Measurements from ENCODE around the gene CNFN.

Gene CNFN

GRCh38 chr19:42375415-42376176 lies 14.5 kb downstream of the CNFN start:
- TF ChIP-seq, protein P1, sequence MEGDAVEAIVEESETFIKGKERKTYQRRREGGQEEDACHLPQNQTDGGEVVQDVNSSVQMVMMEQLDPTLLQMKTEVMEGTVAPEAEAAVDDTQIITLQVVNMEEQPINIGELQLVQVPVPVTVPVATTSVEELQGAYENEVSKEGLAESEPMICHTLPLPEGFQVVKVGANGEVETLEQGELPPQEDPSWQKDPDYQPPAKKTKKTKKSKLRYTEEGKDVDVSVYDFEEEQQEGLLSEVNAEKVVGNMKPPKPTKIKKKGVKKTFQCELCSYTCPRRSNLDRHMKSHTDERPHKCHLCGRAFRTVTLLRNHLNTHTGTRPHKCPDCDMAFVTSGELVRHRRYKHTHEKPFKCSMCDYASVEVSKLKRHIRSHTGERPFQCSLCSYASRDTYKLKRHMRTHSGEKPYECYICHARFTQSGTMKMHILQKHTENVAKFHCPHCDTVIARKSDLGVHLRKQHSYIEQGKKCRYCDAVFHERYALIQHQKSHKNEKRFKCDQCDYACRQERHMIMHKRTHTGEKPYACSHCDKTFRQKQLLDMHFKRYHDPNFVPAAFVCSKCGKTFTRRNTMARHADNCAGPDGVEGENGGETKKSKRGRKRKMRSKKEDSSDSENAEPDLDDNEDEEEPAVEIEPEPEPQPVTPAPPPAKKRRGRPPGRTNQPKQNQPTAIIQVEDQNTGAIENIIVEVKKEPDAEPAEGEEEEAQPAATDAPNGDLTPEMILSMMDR (IDR thresholded peaks at IDR 0.05; ENCODE audit: low read depth, low read length), result no peak
- DNase-seq, result no peak
- Histone ChIP-seq H3K4me3 (ENCODE audit: low read depth, low read length) (no peak overlapping the region), H3K4me1 (no peaks in the 10 kb centered on the region), H3K27me3 (peaks cover 8% of the 10 kb centered on the region), H3K9me3 (no peaks in the 10 kb centered on the region), H3K36me3 (peaks cover 3% of the 10 kb centered on the region)

DNA sequence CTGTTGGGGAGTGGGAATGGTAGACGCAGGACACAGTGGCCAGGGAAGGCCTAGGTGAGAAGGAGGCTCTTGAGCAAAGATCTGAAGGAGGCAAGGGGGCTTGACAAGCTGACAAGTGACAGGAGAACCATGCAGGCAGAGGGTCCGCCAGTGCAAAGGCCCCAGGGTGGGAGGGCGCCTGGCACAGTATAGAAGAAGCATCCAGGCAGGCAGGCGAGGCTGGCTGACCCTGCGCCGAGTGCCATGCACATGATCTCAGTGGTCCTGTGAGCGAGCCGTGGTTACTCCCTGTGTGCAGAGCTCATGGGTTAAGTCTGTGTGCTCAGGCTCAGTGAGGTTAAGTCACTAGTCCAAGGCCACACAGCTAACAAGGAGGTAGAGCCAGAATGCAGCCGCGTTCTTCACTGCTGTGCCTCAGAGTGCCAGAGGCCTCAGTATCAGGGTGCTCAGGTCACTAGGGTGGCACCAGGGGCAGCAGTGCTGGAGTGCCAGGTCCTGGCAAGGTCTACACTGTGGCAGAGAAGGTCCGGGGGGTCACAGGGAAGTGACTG lies 15.2 kb downstream of the CNFN start:
- 0 out of 2 replicates have a peak, but pooled peaks cover 3% of the 10 kb centered on the region for H3K27me3 ChIP-seq
- no peaks in the 10 kb centered on the region for H3K4me1 ChIP-seq
- H3K9me3 ChIP-seq, result no peaks in the 10 kb centered on the region
- TF ChIP-seq, protein P1 (IDR thresholded peaks at IDR 0.05; ENCODE audit: low read depth, low read length), result no peak
- no peak overlapping the region for H3K4me3 ChIP-seq (ENCODE audit: low read depth, low read length)
- DNase-seq, result no peak
- H3K36me3 ChIP-seq, result peaks cover 3% of the 10 kb centered on the region

DNA sequence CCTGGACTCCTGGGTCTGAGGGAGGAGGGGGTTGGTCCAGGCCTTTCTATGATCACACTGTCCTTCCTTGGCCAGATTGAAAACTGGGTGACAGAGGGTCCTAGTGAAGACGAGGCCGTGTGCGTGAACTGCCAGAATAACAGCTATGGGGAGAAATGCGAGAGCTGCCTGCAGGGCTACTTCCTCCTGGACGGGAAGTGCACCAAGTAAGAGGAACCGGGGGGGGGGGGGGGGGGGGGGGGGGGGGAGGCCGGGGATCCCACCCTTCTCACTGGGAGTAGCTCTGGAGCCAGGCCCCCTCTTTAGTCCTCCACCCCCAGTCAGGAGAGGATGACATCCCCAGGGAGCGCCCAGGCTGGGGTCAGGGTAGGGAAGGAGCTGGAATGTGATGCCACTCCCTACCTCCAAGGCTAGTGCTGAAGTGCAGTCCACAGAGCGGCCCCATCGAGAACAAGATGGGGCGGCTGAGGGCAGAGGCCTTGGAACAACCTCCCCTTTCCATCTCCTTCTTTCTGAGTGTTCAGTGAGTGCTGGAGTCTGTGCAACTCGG lies 19.4 kb downstream of the CNFN start:
- no peak overlapping the region for H3K4me3 ChIP-seq (ENCODE audit: low read depth, low read length)
- H3K36me3 ChIP-seq, result peaks cover 3% of the 10 kb centered on the region
- no peaks in the 10 kb centered on the region for H3K27me3 ChIP-seq
- H3K4me1 ChIP-seq, result no peaks in the 10 kb centered on the region
- H3K9me3 ChIP-seq, result no peaks in the 10 kb centered on the region
- DNase-seq, result no peak
- TF ChIP-seq, protein P1 (IDR thresholded peaks at IDR 0.05; ENCODE audit: low read depth, low read length), result no peak

DNA sequence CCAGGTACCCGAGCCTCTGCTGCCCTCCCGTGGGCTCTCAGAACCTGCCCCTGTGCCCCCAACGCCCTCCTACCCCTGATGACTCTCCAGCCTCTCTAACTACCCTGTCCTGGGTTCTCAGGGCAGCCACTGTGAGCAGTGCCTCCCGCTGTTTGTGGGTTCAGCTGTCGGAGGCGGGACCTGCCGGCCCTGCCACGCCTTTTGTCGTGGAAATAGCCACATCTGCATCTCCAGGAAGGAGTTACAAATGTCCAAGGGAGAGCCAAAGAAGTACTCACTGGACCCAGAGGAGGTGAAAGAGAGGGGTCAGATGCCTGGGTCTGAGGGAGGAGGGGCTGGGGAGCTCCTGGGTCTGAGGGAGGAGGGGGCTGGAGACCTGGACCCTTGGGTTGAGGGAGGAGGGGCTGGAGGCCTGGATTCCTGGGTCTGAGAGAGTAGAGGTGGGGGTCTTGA lies 20.0 kb downstream of the CNFN start:
- Histone ChIP-seq H3K27me3 (no peaks in the 10 kb centered on the region), H3K4me3 (ENCODE audit: low read depth, low read length) (no peak overlapping the region), H3K4me1 (no peaks in the 10 kb centered on the region), H3K36me3 (peaks cover 3% of the 10 kb centered on the region), H3K9me3 (no peaks in the 10 kb centered on the region)
- TF ChIP-seq, protein P1 (IDR thresholded peaks at IDR 0.05; ENCODE audit: low read depth, low read length), result no peak
- no peak for DNase-seq

- no peak for DNase-seq
- no peaks in the 10 kb centered on the region for H3K4me1 ChIP-seq
- no peaks in the 10 kb centered on the region for H3K27me3 ChIP-seq
- H3K9me3 ChIP-seq, result no peaks in the 10 kb centered on the region
- peaks cover 3% of the 10 kb centered on the region for H3K36me3 ChIP-seq
- H3K4me3 ChIP-seq (ENCODE audit: low read depth, low read length), result no peak overlapping the region
- TF ChIP-seq, protein P1 (IDR thresholded peaks at IDR 0.05; ENCODE audit: low read depth, low read length), result no peak
These were observed 20.5 kb downstream of the CNFN start for GRCh38 chr19:42369433-42370067.

Measured in BE2C (cell line).